ENCODE data around the gene MTMR3.

- TF ChIP-seq, protein P1, sequence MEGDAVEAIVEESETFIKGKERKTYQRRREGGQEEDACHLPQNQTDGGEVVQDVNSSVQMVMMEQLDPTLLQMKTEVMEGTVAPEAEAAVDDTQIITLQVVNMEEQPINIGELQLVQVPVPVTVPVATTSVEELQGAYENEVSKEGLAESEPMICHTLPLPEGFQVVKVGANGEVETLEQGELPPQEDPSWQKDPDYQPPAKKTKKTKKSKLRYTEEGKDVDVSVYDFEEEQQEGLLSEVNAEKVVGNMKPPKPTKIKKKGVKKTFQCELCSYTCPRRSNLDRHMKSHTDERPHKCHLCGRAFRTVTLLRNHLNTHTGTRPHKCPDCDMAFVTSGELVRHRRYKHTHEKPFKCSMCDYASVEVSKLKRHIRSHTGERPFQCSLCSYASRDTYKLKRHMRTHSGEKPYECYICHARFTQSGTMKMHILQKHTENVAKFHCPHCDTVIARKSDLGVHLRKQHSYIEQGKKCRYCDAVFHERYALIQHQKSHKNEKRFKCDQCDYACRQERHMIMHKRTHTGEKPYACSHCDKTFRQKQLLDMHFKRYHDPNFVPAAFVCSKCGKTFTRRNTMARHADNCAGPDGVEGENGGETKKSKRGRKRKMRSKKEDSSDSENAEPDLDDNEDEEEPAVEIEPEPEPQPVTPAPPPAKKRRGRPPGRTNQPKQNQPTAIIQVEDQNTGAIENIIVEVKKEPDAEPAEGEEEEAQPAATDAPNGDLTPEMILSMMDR (IDR thresholded peaks at IDR 0.05): no peak; the same call in 1 of the 2 replicates
- TF ChIP-seq POLR2AphosphoS5 (IDR thresholded peaks at IDR 0.05; ENCODE audit: low read depth, low read length) (no peak), SIN3A (IDR thresholded peaks at IDR 0.05; ENCODE audit: borderline replicate concordance, insufficient read depth, low read depth, low read length) (no peak), TCF7L2 (IDR thresholded peaks at IDR 0.05; ENCODE audit: low read depth, low read length) (no peak)
- TF ChIP-seq, protein P2, sequence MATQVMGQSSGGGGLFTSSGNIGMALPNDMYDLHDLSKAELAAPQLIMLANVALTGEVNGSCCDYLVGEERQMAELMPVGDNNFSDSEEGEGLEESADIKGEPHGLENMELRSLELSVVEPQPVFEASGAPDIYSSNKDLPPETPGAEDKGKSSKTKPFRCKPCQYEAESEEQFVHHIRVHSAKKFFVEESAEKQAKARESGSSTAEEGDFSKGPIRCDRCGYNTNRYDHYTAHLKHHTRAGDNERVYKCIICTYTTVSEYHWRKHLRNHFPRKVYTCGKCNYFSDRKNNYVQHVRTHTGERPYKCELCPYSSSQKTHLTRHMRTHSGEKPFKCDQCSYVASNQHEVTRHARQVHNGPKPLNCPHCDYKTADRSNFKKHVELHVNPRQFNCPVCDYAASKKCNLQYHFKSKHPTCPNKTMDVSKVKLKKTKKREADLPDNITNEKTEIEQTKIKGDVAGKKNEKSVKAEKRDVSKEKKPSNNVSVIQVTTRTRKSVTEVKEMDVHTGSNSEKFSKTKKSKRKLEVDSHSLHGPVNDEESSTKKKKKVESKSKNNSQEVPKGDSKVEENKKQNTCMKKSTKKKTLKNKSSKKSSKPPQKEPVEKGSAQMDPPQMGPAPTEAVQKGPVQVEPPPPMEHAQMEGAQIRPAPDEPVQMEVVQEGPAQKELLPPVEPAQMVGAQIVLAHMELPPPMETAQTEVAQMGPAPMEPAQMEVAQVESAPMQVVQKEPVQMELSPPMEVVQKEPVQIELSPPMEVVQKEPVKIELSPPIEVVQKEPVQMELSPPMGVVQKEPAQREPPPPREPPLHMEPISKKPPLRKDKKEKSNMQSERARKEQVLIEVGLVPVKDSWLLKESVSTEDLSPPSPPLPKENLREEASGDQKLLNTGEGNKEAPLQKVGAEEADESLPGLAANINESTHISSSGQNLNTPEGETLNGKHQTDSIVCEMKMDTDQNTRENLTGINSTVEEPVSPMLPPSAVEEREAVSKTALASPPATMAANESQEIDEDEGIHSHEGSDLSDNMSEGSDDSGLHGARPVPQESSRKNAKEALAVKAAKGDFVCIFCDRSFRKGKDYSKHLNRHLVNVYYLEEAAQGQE (IDR thresholded peaks at IDR 0.05; ENCODE audit: insufficient read depth in 1 of 2, low read depth in 2 of 2, low read length in 1 of 2): no peak
Observed at GRCh38 chr22:29883775-29884097, 762 bp downstream of the MTMR3 start.

All from Panc1 (cell line).